ENCODE data around the gene XPO6. TPM values are rescaled to one million over a fixed set of nuclear protein-coding genes. Genes with fewer than 3 reads are reported as not detected.

XPO6 gene
- total and polyA plus RNA-seq, 2 of the 13 experiments (the other 11 are each of a cell fraction or from before 2014, with no cell fraction given) = 109 to 129 TPM

DNA sequence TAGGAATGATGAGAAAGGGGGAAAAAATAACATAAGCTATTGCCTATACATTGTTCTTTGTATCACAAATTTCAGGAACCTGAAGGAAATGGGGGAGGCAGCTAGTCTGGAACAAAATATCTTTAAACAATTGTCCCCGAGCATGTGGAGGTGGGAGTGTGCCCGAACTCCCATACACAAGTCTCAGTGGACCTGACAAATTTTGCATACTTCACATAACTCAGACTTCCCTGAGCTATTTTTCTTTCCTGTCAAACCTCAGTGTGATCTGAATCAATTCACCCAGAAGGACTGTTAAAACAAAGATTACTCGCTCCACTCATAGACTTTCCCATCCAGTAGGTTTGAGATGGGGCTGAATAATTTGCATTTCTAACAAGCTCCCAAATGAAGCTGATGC, 1.6 kb upstream of the XPO6 start (continued):
- TF ChIP-seq, protein P1, sequence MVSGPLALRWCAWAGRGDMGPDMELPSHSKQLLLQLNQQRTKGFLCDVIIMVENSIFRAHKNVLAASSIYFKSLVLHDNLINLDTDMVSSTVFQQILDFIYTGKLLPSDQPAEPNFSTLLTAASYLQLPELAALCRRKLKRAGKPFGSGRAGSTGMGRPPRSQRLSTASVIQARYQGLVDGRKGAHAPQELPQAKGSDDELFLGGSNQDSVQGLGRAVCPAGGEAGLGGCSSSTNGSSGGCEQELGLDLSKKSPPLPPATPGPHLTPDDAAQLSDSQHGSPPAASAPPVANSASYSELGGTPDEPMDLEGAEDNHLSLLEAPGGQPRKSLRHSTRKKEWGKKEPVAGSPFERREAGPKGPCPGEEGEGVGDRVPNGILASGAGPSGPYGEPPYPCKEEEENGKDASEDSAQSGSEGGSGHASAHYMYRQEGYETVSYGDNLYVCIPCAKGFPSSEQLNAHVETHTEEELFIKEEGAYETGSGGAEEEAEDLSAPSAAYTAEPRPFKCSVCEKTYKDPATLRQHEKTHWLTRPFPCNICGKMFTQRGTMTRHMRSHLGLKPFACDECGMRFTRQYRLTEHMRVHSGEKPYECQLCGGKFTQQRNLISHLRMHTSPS (CRISPR knock-in tag; IDR thresholded peaks at IDR 0.05; ENCODE audit: low read depth) = no peak
- TF ChIP-seq, protein P2, sequence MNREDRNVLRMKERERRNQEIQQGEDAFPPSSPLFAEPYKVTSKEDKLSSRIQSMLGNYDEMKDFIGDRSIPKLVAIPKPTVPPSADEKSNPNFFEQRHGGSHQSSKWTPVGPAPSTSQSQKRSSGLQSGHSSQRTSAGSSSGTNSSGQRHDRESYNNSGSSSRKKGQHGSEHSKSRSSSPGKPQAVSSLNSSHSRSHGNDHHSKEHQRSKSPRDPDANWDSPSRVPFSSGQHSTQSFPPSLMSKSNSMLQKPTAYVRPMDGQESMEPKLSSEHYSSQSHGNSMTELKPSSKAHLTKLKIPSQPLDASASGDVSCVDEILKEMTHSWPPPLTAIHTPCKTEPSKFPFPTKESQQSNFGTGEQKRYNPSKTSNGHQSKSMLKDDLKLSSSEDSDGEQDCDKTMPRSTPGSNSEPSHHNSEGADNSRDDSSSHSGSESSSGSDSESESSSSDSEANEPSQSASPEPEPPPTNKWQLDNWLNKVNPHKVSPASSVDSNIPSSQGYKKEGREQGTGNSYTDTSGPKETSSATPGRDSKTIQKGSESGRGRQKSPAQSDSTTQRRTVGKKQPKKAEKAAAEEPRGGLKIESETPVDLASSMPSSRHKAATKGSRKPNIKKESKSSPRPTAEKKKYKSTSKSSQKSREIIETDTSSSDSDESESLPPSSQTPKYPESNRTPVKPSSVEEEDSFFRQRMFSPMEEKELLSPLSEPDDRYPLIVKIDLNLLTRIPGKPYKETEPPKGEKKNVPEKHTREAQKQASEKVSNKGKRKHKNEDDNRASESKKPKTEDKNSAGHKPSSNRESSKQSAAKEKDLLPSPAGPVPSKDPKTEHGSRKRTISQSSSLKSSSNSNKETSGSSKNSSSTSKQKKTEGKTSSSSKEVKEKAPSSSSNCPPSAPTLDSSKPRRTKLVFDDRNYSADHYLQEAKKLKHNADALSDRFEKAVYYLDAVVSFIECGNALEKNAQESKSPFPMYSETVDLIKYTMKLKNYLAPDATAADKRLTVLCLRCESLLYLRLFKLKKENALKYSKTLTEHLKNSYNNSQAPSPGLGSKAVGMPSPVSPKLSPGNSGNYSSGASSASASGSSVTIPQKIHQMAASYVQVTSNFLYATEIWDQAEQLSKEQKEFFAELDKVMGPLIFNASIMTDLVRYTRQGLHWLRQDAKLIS (CRISPR knock-in tag; IDR thresholded peaks at IDR 0.05) = no peak
- TF ChIP-seq ZNF225 (CRISPR knock-in tag; IDR thresholded peaks at IDR 0.05) (no peak), HMGA1 (CRISPR knock-in tag; conservative IDR thresholded peaks at IDR 0.05) (no peak), ARHGAP35 (CRISPR knock-in tag; IDR thresholded peaks at IDR 0.05; ENCODE audit: borderline replicate concordance) (no peak), ZNF703 (CRISPR knock-in tag; IDR thresholded peaks at IDR 0.05; ENCODE audit: borderline replicate concordance) (no peak)
- TF ChIP-seq, protein P3, sequence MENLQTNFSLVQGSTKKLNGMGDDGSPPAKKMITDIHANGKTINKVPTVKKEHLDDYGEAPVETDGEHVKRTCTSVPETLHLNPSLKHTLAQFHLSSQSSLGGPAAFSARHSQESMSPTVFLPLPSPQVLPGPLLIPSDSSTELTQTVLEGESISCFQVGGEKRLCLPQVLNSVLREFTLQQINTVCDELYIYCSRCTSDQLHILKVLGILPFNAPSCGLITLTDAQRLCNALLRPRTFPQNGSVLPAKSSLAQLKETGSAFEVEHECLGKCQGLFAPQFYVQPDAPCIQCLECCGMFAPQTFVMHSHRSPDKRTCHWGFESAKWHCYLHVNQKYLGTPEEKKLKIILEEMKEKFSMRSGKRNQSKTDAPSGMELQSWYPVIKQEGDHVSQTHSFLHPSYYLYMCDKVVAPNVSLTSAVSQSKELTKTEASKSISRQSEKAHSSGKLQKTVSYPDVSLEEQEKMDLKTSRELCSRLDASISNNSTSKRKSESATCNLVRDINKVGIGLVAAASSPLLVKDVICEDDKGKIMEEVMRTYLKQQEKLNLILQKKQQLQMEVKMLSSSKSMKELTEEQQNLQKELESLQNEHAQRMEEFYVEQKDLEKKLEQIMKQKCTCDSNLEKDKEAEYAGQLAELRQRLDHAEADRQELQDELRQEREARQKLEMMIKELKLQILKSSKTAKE (CRISPR knock-in tag; IDR thresholded peaks at IDR 0.05; ENCODE audit: borderline replicate concordance) = no peak
